Activated CD8-positive, alpha-beta T cell treated with anti-CD3 and anti-CD28 coated beads for 36 hours (primary cell): Measurements from ENCODE around the gene HMGA1. TPM values are rescaled to one million over a fixed set of nuclear protein-coding genes. Genes with fewer than 3 reads are reported as not detected.

Experiments
- ATAC-seq: fragments of 200-7000 bp; cut with Tn5 transposase; one replicate; pipeline ENCODE4 v1.10.0; 2021; ENCODE audit warnings: mild to moderate bottlenecking, moderate library complexity
- CTCF ChIA-PET: fragments of 350-600 bp; sonication (Branson Sonifier 250); formaldehyde crosslinking; loops from one replicate; lab custom pipeline; 2021; ENCODE audit warnings: antibody characterized with exemption; lab: Charles Lee
- POLR2A ChIA-PET: fragments of 350-600 bp; sonication (Branson Sonifier 250); formaldehyde crosslinking; loops from one replicate; lab custom pipeline; 2021; ENCODE audit warnings: antibody characterized with exemption; lab: Charles Lee
- DNase-seq: peaks from one replicate; pipeline ENCODE4 v3.0.0-alpha.2; 2020
- H3K27ac Mint-ChIP-seq: one replicate; pipeline ENCODE4 v1.8.0; 2021; ENCODE audit warnings: mild to moderate bottlenecking, mixed read lengths
- H3K27me3 Mint-ChIP-seq: one replicate; pipeline ENCODE4 v1.8.0; 2021; ENCODE audit warnings: mixed read lengths
- H3K36me3 Mint-ChIP-seq: one replicate; pipeline ENCODE4 v1.8.0; 2021; ENCODE audit warnings: low read depth, mixed read lengths
- H3K4me1 Mint-ChIP-seq: one replicate; pipeline ENCODE4 v1.8.0; 2021; ENCODE audit warnings: low read depth, mixed read lengths
- H3K4me3 Mint-ChIP-seq: one replicate; pipeline ENCODE4 v1.8.0; 2021; ENCODE audit warnings: mild to moderate bottlenecking, moderate library complexity, mixed read lengths
- H3K9me3 Mint-ChIP-seq: one replicate; pipeline ENCODE4 v1.8.0; 2021; ENCODE audit warnings: mixed read lengths
- CTCF ChIP-seq: fragments of 200-600 bp; IDR thresholded peaks from one replicate; pipeline ENCODE4 v1.8.0; 2022; ENCODE audit warnings: antibody characterized with exemption, mild to moderate bottlenecking
- intact Hi-C: fragments of 100-400 bp; cut with micrococcal nuclease; formaldehyde crosslinking; loops from one replicate; pipeline ENCODE4 v1.10.0; 2022
- total RNA-seq, 2 experiments: library from RNA; stranded (reverse); gene quantifications; one replicate each; pipeline ENCODE4 v1.2.3, GENCODE V29; 2021

Gene HMGA1
- total RNA-seq, 2 experiments from 2014 or later: 683 to 709 TPM

GRCh38 chr6:34240329-34241248, 3.9 kb downstream of the HMGA1 start:
- peak overlapping the region; percentile 97 for H3K27ac Mint-ChIP-seq
- peaks cover 70% of the 10 kb centered on the region for H3K4me1 Mint-ChIP-seq
- H3K9me3 Mint-ChIP-seq: no peaks in the 10 kb centered on the region
- ATAC-seq (no peak), DNase-seq (no peak)
- peak overlapping the region; percentile 93 for H3K4me3 Mint-ChIP-seq
- ChIA-PET CTCF (interaction anchor here (1.9 kb wide), 1 partner anchor 44 kb away, joined by 7 read pairs; no protein-coding TSS in a partner anchor), POLR2A (interaction anchor here (1.0 to 1.7 kb wide), 2 partner anchors 8 to 152 kb away, joined by 3 read pairs; partner anchors contain the start of genes NUDT3 and SMIM29)
- intact Hi-C loops: no loop called here
- peaks cover 67% of the 10 kb centered on the region for H3K36me3 Mint-ChIP-seq
- H3K27me3 Mint-ChIP-seq: no peaks in the 10 kb centered on the region
- TF ChIP-seq CTCF: no peak

GRCh38 chr6:34241351-34242215, 4.9 kb downstream of the HMGA1 start:
- DNase-seq: no peak

GRCh38 chr6:34242252-34243130, 5.8 kb downstream of the HMGA1 start:
- Mint-ChIP-seq H3K27me3 (no peaks in the 10 kb centered on the region), H3K4me3 (peak overlapping the region; percentile 21), H3K4me1 (peaks cover 79% of the 10 kb centered on the region), H3K9me3 (no peaks in the 10 kb centered on the region), H3K27ac (peak overlapping the region; percentile 97), H3K36me3 (peaks cover 70% of the 10 kb centered on the region)
- DNase-seq: no peak
- ChIA-PET CTCF (interaction anchor here (0.6 to 1.9 kb wide), 2 partner anchors 46 to 83 kb away, joined by 3 to 7 read pairs; no protein-coding TSS in a partner anchor), POLR2A (interaction anchor here (0.8 to 3.0 kb wide), 6 partner anchors 46 to 184 kb away, joined by 3 to 13 read pairs (median 3); partner anchors contain the start of genes NUDT3 and RPS10)
- intact Hi-C loops: no loop called here
- no peak for ATAC-seq
- TF ChIP-seq CTCF: no peak

More at GRCh38 chr6:34241351-34242215, 4.9 kb downstream of the HMGA1 start:
- H3K27ac Mint-ChIP-seq: peak overlapping the region; percentile 97
- TF ChIP-seq CTCF: no peak
- H3K4me3 Mint-ChIP-seq: peak overlapping the region; percentile 18
- ChIA-PET POLR2A (interaction anchor here (0.8 to 1.7 kb wide), 5 partner anchors 45 to 185 kb away, joined by 3 to 4 read pairs (median 3); partner anchors contain the start of genes NUDT3 and RPS10), CTCF (interaction anchor here (0.6 to 1.9 kb wide), 2 partner anchors 45 to 82 kb away, joined by 3 to 7 read pairs; no protein-coding TSS in a partner anchor)
- no peaks in the 10 kb centered on the region for H3K27me3 Mint-ChIP-seq
- ATAC-seq: no peak
- peaks cover 72% of the 10 kb centered on the region for H3K4me1 Mint-ChIP-seq
- H3K9me3 Mint-ChIP-seq: no peaks in the 10 kb centered on the region
- intact Hi-C loops: no loop called here
- H3K36me3 Mint-ChIP-seq: peaks cover 70% of the 10 kb centered on the region

- ATAC-seq (peak; percentile 3), DNase-seq (peak; percentile 59)
- H3K27me3 Mint-ChIP-seq: no peaks in the 10 kb centered on the region
- H3K27ac Mint-ChIP-seq: peak overlapping the region; percentile 97
- peaks cover 86% of the 10 kb centered on the region for H3K4me1 Mint-ChIP-seq
- intact Hi-C loops: no loop called here
- peak overlapping the region; percentile 21 for H3K4me3 Mint-ChIP-seq
- no peak for TF ChIP-seq CTCF
- no peaks in the 10 kb centered on the region for H3K9me3 Mint-ChIP-seq
- ChIA-PET CTCF (interaction anchor here (1.8 kb wide), 1 partner anchor 48 kb away, joined by 6 read pairs; no protein-coding TSS in a partner anchor), POLR2A (interaction anchor here (1.3 to 3.0 kb wide), 3 partner anchors 47 to 183 kb away, joined by 3 to 13 read pairs (median 9); partner anchors contain the start of gene RPS10)
- H3K36me3 Mint-ChIP-seq: peaks cover 67% of the 10 kb centered on the region
Measured at GRCh38 chr6:34243131-34243771, 6.6 kb downstream of the HMGA1 start.
